HG02943 (cell line): ENCODE results near the gene CILP.

Experiments used
- ATAC-seq: cut with Tn5 transposase; IDR thresholded peaks from one replicate; pipeline ENCODE4 v1.9.1; 2021; ENCODE audit warnings: mild to moderate bottlenecking, low read depth, moderate library complexity; ENCODE audit not compliant: unreplicated experiment

Gene CILP

GRCh38 chr15:65164139-65164538 lies 47.1 kb downstream of the CILP start:
- ATAC-seq, result no peak

GRCh38 chr15:65163041-65163440 lies 48.2 kb downstream of the CILP start:
- ATAC-seq, result no peak

GRCh38 chr15:65156692-65157091 lies 54.6 kb downstream of the CILP start:
- ATAC-seq, result no peak

GRCh38 chr15:65154720-65155119 lies 56.6 kb downstream of the CILP start:
- ATAC-seq, result no peak

DNA sequence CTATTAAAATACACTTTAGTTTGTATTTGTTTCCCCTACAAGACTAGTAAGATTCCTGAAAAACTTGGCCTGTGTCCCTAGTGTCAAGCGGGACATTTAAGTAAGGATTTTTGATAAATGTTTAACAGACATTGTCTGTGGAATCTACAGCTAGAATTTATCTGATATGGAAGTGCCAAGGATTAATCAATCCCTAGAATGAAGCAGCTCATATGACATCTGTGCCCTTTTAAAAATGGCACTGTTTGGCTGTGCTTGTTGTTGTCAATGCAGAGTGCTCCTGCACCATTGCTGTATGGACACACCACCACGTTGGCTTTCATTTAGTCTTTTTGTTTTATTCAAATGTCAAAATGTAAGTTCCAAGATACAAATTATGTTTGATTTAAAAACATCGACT lies 63.4 kb downstream of the CILP start:
- no peak for ATAC-seq

DNA sequence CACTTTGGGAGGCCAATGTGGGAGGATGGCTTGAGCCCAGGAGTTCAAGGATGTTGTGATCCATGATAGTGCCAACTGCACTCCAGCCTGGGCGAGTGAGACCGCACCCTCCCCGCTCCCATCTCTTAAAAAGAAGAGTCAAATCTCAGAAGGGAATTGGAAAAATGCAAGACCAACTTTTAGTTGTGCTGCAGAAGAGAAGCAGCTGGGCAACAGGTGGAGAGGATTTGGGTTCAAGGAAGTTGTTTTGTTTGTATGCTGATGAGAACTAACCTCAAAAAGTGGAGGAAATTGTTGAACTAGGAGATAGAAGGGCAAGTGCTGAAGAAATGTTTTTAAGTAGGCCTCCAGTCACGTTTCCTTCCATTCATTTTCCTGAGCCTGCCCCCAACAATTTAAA lies 64.8 kb downstream of the CILP start:
- ATAC-seq, result no peak
